ENCODE measurements around the gene MAP2K6.

Gene MAP2K6

DNA sequence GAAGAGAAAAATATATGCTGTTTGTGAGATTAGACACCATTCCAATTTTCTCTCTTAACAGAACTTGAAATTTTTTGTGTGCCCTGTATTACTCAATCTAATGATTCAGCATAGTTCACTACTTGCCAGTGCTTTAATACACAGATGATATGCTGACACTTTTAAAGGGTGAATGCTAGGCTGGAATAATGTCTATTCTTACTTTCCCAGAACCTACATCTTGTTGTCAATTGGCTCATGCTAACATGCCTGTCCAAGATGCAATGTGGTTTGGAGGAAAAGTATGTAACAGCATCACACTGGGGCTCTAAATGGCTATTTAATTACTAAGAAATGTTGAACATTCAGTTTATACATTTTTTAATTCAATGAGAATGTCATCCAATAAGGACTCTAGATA is 7.6 kb upstream of the MAP2K6 start:
- Histone ChIP-seq H3K36me3 (no peaks in the 10 kb centered on the region), H3K4me3 (ENCODE audit: low read depth in 1 of 2, low read length in 1 of 2) (no peak overlapping the region), H3K27ac (no peak overlapping the region), H3K9me3 (no peaks in the 10 kb centered on the region), H3K4me1 (ENCODE audit: control insufficient read depth in 1 of 2, insufficient read depth in 1 of 2, low read depth in 1 of 2, low read length in 1 of 2) (no peaks in the 10 kb centered on the region), H3K27me3 (peaks cover 5% of the 10 kb centered on the region)
- TF ChIP-seq, protein P1, sequence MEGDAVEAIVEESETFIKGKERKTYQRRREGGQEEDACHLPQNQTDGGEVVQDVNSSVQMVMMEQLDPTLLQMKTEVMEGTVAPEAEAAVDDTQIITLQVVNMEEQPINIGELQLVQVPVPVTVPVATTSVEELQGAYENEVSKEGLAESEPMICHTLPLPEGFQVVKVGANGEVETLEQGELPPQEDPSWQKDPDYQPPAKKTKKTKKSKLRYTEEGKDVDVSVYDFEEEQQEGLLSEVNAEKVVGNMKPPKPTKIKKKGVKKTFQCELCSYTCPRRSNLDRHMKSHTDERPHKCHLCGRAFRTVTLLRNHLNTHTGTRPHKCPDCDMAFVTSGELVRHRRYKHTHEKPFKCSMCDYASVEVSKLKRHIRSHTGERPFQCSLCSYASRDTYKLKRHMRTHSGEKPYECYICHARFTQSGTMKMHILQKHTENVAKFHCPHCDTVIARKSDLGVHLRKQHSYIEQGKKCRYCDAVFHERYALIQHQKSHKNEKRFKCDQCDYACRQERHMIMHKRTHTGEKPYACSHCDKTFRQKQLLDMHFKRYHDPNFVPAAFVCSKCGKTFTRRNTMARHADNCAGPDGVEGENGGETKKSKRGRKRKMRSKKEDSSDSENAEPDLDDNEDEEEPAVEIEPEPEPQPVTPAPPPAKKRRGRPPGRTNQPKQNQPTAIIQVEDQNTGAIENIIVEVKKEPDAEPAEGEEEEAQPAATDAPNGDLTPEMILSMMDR (IDR thresholded peaks at IDR 0.05) = no peak

GRCh38 chr17:69407759-69408158 is 6.7 kb upstream of the MAP2K6 start:
- H3K27ac ChIP-seq = no peak overlapping the region
- no peaks in the 10 kb centered on the region for H3K36me3 ChIP-seq
- no peaks in the 10 kb centered on the region for H3K9me3 ChIP-seq
- no peak overlapping the region for H3K4me3 ChIP-seq (ENCODE audit: low read depth in 1 of 2, low read length in 1 of 2)
- H3K4me1 ChIP-seq (ENCODE audit: control insufficient read depth in 1 of 2, insufficient read depth in 1 of 2, low read depth in 1 of 2, low read length in 1 of 2) = no peaks in the 10 kb centered on the region
- H3K27me3 ChIP-seq = peaks cover 5% of the 10 kb centered on the region
- TF ChIP-seq, protein P1 (IDR thresholded peaks at IDR 0.05) = no peak

DNA sequence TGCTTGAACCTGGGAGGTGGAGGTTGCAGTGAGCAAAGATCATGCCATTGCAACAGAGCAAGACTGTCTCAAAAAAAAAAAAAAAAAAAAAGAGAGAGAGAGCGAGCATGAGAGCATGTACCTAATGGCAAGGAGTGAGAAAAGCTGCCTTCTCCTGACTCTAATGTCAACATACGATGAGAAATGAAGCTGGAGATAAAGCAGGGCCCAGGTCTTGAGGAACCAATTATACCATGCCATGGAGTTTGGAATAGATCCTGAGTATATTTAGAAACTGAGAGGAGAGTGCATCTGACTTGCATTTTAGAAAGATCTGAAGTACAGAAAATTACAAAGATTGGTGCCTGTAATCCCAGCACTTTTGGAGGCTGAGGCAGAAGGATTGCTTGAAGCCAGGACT is 3.8 kb upstream of the MAP2K6 start:
- Histone ChIP-seq H3K9me3 (no peaks in the 10 kb centered on the region), H3K27me3 (no peaks in the 10 kb centered on the region), H3K27ac (no peak overlapping the region), H3K36me3 (no peaks in the 10 kb centered on the region), H3K4me1 (ENCODE audit: control insufficient read depth in 1 of 2, insufficient read depth in 1 of 2, low read depth in 1 of 2, low read length in 1 of 2) (peaks cover 15% of the 10 kb centered on the region in 2 experiments), H3K4me3 (ENCODE audit: low read depth in 1 of 2, low read length in 1 of 2) (no peak overlapping the region)
- TF ChIP-seq, protein P1 (IDR thresholded peaks at IDR 0.05) = no peak

GRCh38 chr17:69411766-69412165 is 2.7 kb upstream of the MAP2K6 start:
- Histone ChIP-seq H3K4me1 (ENCODE audit: control insufficient read depth in 1 of 2, insufficient read depth in 1 of 2, low read depth in 1 of 2, low read length in 1 of 2) (peaks cover 15 to 19% of the 10 kb centered on the region in 2 experiments), H3K27ac (no peak overlapping the region), H3K4me3 (ENCODE audit: low read depth in 1 of 2, low read length in 1 of 2) (no peak overlapping the region), H3K27me3 (no peaks in the 10 kb centered on the region), H3K36me3 (no peaks in the 10 kb centered on the region), H3K9me3 (no peaks in the 10 kb centered on the region)
- TF ChIP-seq, protein P1 (IDR thresholded peaks at IDR 0.05) = no peak

- Histone ChIP-seq H3K9me3 (no peaks in the 10 kb centered on the region), H3K4me3 (ENCODE audit: low read depth in 1 of 2, low read length in 1 of 2) (no peak overlapping the region), H3K27ac (no peak overlapping the region), H3K4me1 (ENCODE audit: control insufficient read depth in 1 of 2, insufficient read depth in 1 of 2, low read depth in 1 of 2, low read length in 1 of 2) (peaks cover 15 to 19% of the 10 kb centered on the region in 2 experiments), H3K36me3 (no peaks in the 10 kb centered on the region), H3K27me3 (no peaks in the 10 kb centered on the region)
- TF ChIP-seq, protein P1 (IDR thresholded peaks at IDR 0.05) = no peak
Observed at GRCh38 chr17:69412251-69412671, 2.2 kb upstream of the MAP2K6 start.

- Histone ChIP-seq H3K27me3 (no peaks in the 10 kb centered on the region), H3K36me3 (no peaks in the 10 kb centered on the region), H3K27ac (peak overlapping the region; percentile 47), H3K4me1 (ENCODE audit: control insufficient read depth in 1 of 2, insufficient read depth in 1 of 2, low read depth in 1 of 2, low read length in 1 of 2) (peaks cover 15 to 19% of the 10 kb centered on the region in 2 experiments), H3K9me3 (no peaks in the 10 kb centered on the region), H3K4me3 (ENCODE audit: low read depth in 1 of 2, low read length in 1 of 2) (no peak overlapping the region)
- TF ChIP-seq, protein P1 (IDR thresholded peaks at IDR 0.05) = no peak
Observed at GRCh38 chr17:69415431-69415830, 934 bp downstream of the MAP2K6 start.

All from neutrophil (primary cell).